Kidney epithelial cell (primary cell): ENCODE results near the gene FILIP1L. TPM values are rescaled to one million over a fixed set of nuclear protein-coding genes. Genes with fewer than 3 reads are reported as not detected.
"Not testable (repeated sequence)": the region's sequence is repeated elsewhere in the genome, so short reads cannot be mapped to it uniquely, and the experiment has no call there.

Source experiments
- DNase-seq: peaks from one replicate; pipeline ENCODE4 v3.0.0-alpha.2; 2010; ENCODE audit warnings: low read depth
- H3K27me3 ChIP-seq: 2 replicates; pipeline ENCODE4 v1.6.0; 2011; ENCODE audit warnings: low read length; ENCODE audit not compliant: control insufficient read depth, insufficient read depth
- H3K36me3 ChIP-seq: 2 replicates; pipeline ENCODE4 v1.5.1; 2011; ENCODE audit warnings: low read length; ENCODE audit not compliant: control insufficient read depth, insufficient read depth
- H3K4me3 ChIP-seq: 2 replicates; pipeline ENCODE4 v1.5.1; 2011; ENCODE audit warnings: low read depth, mild to moderate bottlenecking, control low read depth, low read length
- total RNA-seq: library from RNA; depleted of rRNA; stranded (reverse); fragments of >200 nt; gene quantifications from 2 replicates; pipeline ENCODE4 v1.2.3, GENCODE V29; 2015
- TF ChIP-seq, protein P1 (sequence below): IDR thresholded peaks from 2 replicates; pipeline ENCODE4 v1.5.1; 2011; ENCODE audit warnings: mild to moderate bottlenecking, moderate library complexity, low read length, control low read depth, inconsistent platforms; ENCODE audit not compliant: insufficient read depth, poor library complexity, severe bottlenecking

The FILIP1L gene
- total RNA-seq, 1 donor from 2014 or later = 15.6 TPM

- no peak for DNase-seq
- TF ChIP-seq, protein P1, sequence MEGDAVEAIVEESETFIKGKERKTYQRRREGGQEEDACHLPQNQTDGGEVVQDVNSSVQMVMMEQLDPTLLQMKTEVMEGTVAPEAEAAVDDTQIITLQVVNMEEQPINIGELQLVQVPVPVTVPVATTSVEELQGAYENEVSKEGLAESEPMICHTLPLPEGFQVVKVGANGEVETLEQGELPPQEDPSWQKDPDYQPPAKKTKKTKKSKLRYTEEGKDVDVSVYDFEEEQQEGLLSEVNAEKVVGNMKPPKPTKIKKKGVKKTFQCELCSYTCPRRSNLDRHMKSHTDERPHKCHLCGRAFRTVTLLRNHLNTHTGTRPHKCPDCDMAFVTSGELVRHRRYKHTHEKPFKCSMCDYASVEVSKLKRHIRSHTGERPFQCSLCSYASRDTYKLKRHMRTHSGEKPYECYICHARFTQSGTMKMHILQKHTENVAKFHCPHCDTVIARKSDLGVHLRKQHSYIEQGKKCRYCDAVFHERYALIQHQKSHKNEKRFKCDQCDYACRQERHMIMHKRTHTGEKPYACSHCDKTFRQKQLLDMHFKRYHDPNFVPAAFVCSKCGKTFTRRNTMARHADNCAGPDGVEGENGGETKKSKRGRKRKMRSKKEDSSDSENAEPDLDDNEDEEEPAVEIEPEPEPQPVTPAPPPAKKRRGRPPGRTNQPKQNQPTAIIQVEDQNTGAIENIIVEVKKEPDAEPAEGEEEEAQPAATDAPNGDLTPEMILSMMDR = no peak
Observed at GRCh38 chr3:100097919-100098783, 16.1 kb downstream of the FILIP1L start.

DNA sequence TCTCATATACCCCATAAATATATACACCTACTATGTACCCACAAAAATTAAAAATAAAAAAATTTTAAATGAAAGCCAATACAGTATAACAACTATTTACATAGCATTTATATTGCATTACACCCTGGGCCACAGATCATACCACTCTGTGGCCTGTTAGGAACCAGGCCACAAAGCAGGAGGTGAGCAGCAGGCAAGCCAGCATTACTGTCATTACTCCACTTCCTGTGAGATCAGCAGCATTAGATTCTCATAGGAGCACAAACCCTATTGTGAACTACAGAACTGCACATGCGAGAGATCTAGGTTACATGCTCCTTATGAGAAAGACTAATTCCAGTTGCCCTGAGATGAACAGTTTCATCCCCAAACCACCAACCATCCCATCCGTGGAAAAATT lies 17.4 kb downstream of the FILIP1L start:
- Histone ChIP-seq H3K27me3 (no peaks in the 10 kb centered on the region), H3K36me3 (no peaks in the 10 kb centered on the region), H3K4me3 (no peak overlapping the region)
- no peak for DNase-seq
- TF ChIP-seq, protein P1 = no peak

More at GRCh38 chr3:100097919-100098783, 16.1 kb downstream of the FILIP1L start:
- no peaks in the 10 kb centered on the region for H3K36me3 ChIP-seq
- no peaks in the 10 kb centered on the region for H3K27me3 ChIP-seq
- H3K4me3 ChIP-seq = no peak overlapping the region

DNA sequence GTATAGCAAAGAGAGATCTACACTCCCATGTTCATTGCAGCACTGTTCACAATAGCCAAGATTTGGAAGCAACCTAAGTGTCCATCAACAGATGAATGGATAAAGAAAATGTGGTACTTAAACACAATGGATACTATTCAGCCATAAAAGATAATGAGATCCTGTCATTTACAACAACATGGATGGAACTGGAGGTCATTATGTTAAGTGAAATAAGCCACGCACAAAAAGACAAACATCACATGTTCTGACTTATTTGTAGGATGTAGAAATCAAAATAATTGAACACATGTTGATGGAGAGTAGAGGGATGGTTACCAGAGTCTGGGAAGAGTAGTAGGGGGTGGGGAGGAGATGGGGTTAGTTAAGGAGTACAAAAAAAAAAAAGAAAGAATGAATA lies 18.0 kb downstream of the FILIP1L start:
- not testable (repeated sequence) for H3K4me3 ChIP-seq, H3K36me3 ChIP-seq, H3K27me3 ChIP-seq, DNase-seq

DNA sequence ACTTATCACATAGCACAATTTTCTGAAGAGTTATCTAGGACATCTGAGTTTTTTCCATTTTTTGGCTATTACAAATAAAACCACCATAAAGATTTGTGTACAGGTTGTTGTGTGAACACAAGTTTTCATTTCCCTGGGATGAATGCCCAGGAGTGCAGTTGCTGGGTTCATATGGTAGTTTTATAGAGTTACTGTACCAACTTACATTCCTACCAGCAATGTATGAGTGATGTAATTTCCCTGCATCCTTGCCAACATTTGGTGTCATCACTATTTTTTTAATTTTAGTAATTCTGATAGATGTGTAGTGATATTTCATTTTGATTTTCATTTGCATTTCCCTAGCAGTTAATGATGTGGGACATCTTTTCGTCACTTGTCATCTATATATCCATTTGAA lies 20.5 kb downstream of the FILIP1L start:
- DNase-seq = no peak
- Histone ChIP-seq H3K36me3 (no peaks in the 10 kb centered on the region), H3K27me3 (no peaks in the 10 kb centered on the region), H3K4me3 (no peak overlapping the region)
- TF ChIP-seq, protein P1 = no peak

DNA sequence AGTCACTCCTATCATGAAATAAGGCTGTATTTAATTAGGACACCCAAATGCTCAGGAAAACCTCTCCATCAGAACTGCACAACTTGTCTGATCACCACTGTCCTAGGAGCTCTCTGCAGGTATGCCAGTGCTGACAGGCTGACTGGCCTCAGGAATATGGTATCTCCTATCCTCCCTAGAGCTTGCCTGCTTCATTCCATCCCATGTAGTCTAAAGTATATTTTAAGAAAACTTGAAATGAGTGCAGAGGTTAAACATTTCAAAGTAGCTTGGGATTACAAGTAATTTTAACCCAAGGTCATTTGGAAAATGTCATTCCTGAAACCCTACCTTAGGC lies 23.7 kb downstream of the FILIP1L start:
- no peak overlapping the region for H3K4me3 ChIP-seq
- H3K36me3 ChIP-seq = no peaks in the 10 kb centered on the region
- TF ChIP-seq, protein P1 = no peak
- no peaks in the 10 kb centered on the region for H3K27me3 ChIP-seq
- DNase-seq = no peak

DNA sequence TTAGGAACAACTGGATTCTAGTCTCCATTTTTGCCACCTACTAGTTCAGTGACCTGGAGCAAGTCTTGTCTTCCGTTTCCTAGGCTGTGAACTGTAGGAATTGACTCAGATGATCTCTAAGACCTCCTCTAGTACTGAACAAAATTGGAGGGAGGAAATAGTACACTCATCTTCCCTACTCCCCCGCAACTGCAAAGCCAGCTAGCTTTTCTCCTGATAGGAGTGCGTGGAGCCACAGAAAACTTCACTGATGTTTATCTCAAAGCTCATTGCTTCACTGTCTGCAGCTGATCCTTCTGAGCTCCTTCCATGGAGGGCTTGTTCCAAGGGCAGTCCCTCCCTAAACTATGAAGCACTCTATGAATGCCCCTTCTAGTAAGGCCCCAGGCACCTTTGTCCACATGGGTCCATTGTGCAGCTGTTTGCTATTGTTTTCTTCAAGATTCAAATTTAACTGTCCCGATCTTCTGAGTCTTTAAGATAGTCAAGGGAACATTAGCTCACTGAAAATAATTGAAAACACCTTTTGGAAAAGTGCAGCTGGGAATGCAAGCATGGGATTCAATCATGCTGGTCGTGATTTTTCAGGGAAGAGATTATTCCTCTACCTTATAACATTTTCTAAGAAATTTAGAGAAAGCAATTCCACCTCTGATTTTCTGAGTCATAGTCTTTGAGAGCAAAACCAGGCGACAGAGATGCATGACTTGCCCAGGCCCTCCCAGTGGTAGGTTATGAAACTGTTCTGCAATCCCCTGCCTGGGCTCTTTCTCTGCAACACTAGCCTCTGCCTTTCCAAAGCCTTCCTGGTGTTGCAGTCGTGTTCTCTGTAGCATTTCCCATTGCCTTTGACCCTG lies 24.3 kb downstream of the FILIP1L start:
- Histone ChIP-seq H3K27me3 (no peaks in the 10 kb centered on the region), H3K36me3 (no peaks in the 10 kb centered on the region), H3K4me3 (no peak overlapping the region)
- DNase-seq = no peak
- TF ChIP-seq, protein P1 = peak; percentile 64
